ENCODE results near the gene MSANTD1.

GRCh38 chr4:3301450-3302172, 52.7 kb downstream of the MSANTD1 start:
- TF ChIP-seq CTCF (conservative IDR thresholded peaks at IDR 0.05) (no peak), ZFX (IDR thresholded peaks at IDR 0.05) (no peak)

Measured in C4-2B (cell line).